Neural cell (in vitro differentiated cells): Measurements from ENCODE around the gene HS3ST2.

Source experiments
- CTCF ChIP-seq: fragments of 450-650 bp; IDR thresholded peaks from 2 replicates; pipeline ENCODE4 v1.5.1; 2014; ENCODE audit warnings: antibody characterized with exemption, mild to moderate bottlenecking, moderate library complexity; ENCODE audit not compliant: poor library complexity, severe bottlenecking
- EP300 ChIP-seq: fragments of 450-650 bp; conservative IDR thresholded peaks from 2 replicates; pipeline ENCODE4 v1.6.1; 2014; ENCODE audit warnings: antibody characterized with exemption, mild to moderate bottlenecking, moderate library complexity; ENCODE audit not compliant: poor library complexity, severe bottlenecking
- REST ChIP-seq: IDR thresholded peaks from 2 replicates; pipeline ENCODE4 v1.6.1; 2012; ENCODE audit warnings: borderline replicate concordance
- SMC3 ChIP-seq: fragments of 450-650 bp; conservative IDR thresholded peaks from 2 replicates; pipeline ENCODE4 v1.6.1; 2014; ENCODE audit warnings: antibody characterized with exemption, mild to moderate bottlenecking, moderate library complexity; ENCODE audit not compliant: poor library complexity

GRCh38 chr16:22923491-22923890, 109.5 kb downstream of the HS3ST2 start:
- TF ChIP-seq SMC3, result no peak
- no peak for TF ChIP-seq CTCF
- no peak for TF ChIP-seq EP300
- no peak for TF ChIP-seq REST
